WERI-Rb-1 (cell line): ENCODE data around the gene RNF167.

ENCODE experiments used
- DNase-seq: peaks from one replicate; pipeline ENCODE4 v3.0.0-alpha.2; 2020
- H3K27ac ChIP-seq: fragments of 250-450 bp; sonication (Bioruptor Pico); 2 replicates; pipeline ENCODE4 v1.5.1; 2020; ENCODE audit warnings: mild to moderate bottlenecking, moderate library complexity
- H3K27me3 ChIP-seq: fragments of 250-450 bp; sonication (Bioruptor Pico); 2 replicates; pipeline ENCODE4 v1.5.1; 2021; ENCODE audit warnings: mild to moderate bottlenecking, low read depth, moderate library complexity; ENCODE audit not compliant: insufficient read depth, severe bottlenecking
- H3K36me3 ChIP-seq: fragments of 250-450 bp; sonication (Bioruptor Pico); 2 replicates; pipeline ENCODE4 v1.5.1; 2020; ENCODE audit warnings: mild to moderate bottlenecking, moderate library complexity
- H3K4me3 ChIP-seq: 2 replicates; pipeline ENCODE4 v1.5.1; 2011; ENCODE audit warnings: low read depth, mild to moderate bottlenecking, control low read depth, low read length
- H3K9me3 ChIP-seq: fragments of 250-450 bp; sonication (Bioruptor Pico); 2 replicates; pipeline ENCODE4 v1.5.1; 2021; ENCODE audit warnings: mild to moderate bottlenecking, moderate library complexity; ENCODE audit not compliant: severe bottlenecking
- TF ChIP-seq, protein P1 (sequence below): IDR thresholded peaks from 2 replicates; pipeline ENCODE4 v1.5.1; 2011; ENCODE audit warnings: low read depth, mild to moderate bottlenecking, control low read depth, inconsistent platforms, low read length

RNF167 gene

DNA sequence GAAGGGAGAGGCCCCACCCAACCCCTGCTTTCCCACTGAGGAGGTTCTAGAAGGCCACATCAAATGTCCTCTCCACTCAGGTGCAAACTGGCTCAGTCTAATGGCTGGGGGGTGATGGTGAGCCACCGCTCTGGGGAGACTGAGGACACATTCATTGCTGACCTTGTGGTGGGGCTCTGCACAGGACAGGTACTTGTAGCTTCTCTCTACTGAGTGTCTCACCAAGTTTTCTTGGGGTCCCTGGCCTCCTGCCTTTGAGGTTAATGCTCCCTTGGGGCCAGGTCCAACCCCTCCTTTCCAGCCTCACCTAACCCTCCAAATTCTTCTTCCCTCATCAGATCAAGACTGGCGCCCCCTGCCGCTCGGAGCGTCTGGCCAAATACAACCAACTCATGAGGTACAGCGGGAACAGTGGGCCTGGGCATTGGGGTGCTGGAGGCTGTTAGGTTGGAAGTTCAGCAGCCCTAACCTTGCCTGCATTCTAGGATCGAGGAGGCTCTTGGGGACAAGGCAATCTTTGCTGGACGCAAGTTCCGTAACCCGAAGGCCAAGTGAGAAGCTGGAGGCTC lies 16.5 kb downstream of the RNF167 start:
- H3K4me3 ChIP-seq = no peak overlapping the region
- peaks cover 23% of the 10 kb centered on the region for H3K36me3 ChIP-seq
- no peaks in the 10 kb centered on the region for H3K9me3 ChIP-seq
- H3K27ac ChIP-seq = no peak overlapping the region
- H3K27me3 ChIP-seq = no peaks in the 10 kb centered on the region
- TF ChIP-seq, protein P1, sequence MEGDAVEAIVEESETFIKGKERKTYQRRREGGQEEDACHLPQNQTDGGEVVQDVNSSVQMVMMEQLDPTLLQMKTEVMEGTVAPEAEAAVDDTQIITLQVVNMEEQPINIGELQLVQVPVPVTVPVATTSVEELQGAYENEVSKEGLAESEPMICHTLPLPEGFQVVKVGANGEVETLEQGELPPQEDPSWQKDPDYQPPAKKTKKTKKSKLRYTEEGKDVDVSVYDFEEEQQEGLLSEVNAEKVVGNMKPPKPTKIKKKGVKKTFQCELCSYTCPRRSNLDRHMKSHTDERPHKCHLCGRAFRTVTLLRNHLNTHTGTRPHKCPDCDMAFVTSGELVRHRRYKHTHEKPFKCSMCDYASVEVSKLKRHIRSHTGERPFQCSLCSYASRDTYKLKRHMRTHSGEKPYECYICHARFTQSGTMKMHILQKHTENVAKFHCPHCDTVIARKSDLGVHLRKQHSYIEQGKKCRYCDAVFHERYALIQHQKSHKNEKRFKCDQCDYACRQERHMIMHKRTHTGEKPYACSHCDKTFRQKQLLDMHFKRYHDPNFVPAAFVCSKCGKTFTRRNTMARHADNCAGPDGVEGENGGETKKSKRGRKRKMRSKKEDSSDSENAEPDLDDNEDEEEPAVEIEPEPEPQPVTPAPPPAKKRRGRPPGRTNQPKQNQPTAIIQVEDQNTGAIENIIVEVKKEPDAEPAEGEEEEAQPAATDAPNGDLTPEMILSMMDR = no peak
- DNase-seq = no peak

DNA sequence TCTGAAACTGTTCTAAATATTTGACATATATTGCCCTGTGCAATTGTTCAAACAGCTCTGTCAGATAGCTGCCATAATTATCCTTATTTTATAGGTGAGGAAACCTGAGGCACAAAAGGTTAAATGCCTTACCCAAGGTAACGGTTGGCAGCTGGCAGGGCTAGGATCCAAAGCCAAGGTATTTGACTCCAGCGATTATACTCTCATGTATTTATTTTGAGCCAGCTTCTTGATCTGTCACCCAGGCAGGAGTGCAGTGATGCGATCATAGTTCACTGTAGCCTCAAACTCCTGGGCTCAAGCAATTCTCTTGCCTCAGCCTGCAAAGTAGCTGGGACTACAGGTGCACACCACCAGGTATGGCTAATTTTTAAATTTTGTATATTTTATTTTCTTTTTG lies 18.0 kb downstream of the RNF167 start:
- Histone ChIP-seq H3K27ac (no peak overlapping the region), H3K27me3 (no peaks in the 10 kb centered on the region), H3K4me3 (no peak overlapping the region), H3K9me3 (no peaks in the 10 kb centered on the region), H3K36me3 (peaks cover 21% of the 10 kb centered on the region)
- TF ChIP-seq, protein P1 = no peak
- no peak for DNase-seq

DNA sequence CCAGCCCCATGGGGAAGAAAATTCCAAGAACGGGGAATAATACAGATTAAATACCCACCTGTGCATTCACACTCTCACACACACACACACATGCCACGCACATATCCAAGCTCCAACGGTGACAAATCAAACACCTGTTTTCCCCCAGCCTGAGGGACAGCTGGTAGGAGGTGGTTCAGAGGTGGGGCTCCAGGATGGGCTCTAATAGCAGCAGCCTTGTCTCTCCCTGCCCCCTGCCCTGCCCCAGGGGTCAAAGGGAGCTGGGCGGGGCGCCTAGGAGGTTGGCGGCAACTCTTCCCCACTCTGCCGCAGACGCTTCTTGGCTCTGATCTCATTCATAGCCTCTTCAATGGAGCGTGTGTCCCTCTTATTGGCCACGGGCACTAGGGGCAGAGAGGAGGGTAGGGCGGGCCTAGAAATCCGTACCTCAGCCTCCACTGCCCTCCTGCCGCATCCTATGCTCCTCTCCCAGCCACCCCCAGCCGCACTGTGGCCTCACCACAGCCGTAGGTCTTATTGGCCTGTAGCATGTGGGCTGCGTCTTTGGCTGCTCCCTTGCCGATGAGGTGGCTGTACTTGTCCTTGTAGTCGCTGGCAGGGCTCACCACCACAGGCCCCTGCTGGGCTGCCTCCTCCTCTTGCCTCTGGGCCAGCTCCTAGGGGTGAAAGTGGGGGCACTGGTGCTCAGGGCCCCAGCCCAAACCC lies 19.3 kb downstream of the RNF167 start:
- Histone ChIP-seq H3K36me3 (peaks cover 17% of the 10 kb centered on the region), H3K9me3 (no peaks in the 10 kb centered on the region), H3K27me3 (no peaks in the 10 kb centered on the region), H3K4me3 (no peak overlapping the region), H3K27ac (no peak overlapping the region)
- DNase-seq = no peak
- TF ChIP-seq, protein P1 = no peak

DNA sequence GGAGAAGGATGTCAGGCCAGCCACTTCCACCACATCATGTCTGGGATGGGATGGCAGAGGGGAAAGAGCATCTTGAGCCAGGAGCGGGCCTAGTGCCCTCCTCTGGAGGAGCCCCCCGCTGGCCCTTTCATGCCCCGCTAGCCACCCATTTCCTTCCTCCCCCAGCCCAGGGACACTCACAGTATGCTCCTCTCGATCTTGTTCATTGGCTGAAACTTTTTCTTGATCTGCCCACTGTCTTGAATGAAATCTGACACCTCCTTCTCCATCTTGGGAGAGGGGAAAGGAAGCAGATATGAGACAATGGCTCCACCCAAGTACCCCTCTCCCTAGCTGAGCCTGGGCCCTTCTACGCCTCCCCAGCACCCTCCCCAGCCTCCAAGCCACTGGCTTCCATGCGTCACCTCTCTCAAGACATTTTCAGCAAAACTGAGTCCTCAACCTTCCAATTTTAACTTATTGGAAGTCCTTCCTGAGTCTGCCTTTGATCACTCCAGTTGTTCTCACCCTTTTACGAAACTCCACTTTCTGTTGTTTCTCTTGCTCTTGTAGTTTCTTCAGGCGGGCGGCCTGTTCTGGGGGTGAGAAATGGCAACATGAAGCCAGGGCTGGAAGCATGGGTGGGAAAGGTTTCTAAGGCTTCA lies 20.3 kb downstream of the RNF167 start:
- Histone ChIP-seq H3K27me3 (no peaks in the 10 kb centered on the region), H3K27ac (no peak overlapping the region), H3K9me3 (no peaks in the 10 kb centered on the region), H3K4me3 (no peak overlapping the region), H3K36me3 (peaks cover 12% of the 10 kb centered on the region)
- DNase-seq = no peak
- TF ChIP-seq, protein P1 = no peak

DNA sequence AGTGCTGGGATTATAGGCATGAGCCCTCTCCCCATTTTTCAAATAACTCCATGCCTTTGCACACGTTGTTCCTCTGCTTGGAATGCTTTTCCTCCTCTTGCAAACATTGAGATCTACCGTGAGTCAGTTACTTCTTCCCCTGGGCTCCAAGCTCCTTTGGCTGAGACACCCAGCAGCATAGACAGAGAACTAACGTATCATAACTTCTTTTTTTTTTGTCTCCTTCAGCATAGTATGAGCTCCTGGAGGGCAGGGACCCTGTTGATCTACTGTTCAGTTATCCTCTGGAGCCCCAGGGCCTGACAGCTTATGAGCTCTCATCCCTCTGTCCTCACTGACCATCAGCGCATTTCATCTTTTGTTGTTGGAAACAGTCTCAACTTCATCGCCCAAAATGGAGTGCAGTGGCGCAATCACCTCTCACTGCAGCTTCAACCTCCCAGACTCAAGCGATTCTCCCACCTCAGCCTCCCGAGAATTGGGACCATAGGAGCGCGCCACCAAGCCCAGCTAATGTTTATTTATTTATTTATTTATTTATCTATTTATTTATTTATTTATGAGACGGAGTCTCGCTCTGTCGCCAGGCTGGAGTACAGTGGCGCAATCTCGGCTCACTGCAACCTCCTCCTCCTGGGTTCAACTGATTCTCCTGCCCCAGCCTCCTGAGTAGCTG lies 25.4 kb downstream of the RNF167 start:
- H3K27me3 ChIP-seq = no peaks in the 10 kb centered on the region
- peaks cover 24% of the 10 kb centered on the region for H3K36me3 ChIP-seq
- H3K27ac ChIP-seq = no peak overlapping the region
- H3K4me3 ChIP-seq = no peak overlapping the region
- H3K9me3 ChIP-seq = no peaks in the 10 kb centered on the region
- DNase-seq = no peak
- TF ChIP-seq, protein P1 = no peak
